Mucosa of rectum (tissue), 2 donors: ENCODE data around the gene FRMD4A.

ENCODE experiments used
- H3K27ac ChIP-seq, 2 donors: one replicate each; pipeline ENCODE4 v1.7.0; 2013; ENCODE audit warnings: inconsistent platforms in 2 of 2, low read depth in 2 of 2, low read length in 2 of 2
- H3K27me3 ChIP-seq, 2 donors: one replicate each; pipeline ENCODE4 v1.7.0; 2013; ENCODE audit warnings: low read length in 2 of 2; ENCODE audit not compliant: control insufficient read depth in 2 of 2, insufficient read depth in 2 of 2
- H3K36me3 ChIP-seq, 2 donors: one replicate each; pipeline ENCODE4 v1.7.0; 2013; ENCODE audit warnings: low read length in 2 of 2; ENCODE audit not compliant: control insufficient read depth in 2 of 2, insufficient read depth in 2 of 2
- H3K4me1 ChIP-seq, 2 donors: one replicate each; pipeline ENCODE4 v1.7.0; 2013; ENCODE audit warnings: low read length in 2 of 2, mild to moderate bottlenecking in 1 of 2; ENCODE audit not compliant: control insufficient read depth in 2 of 2, insufficient read depth in 2 of 2
- H3K4me3 ChIP-seq, 2 donors: one replicate each; pipeline ENCODE4 v1.7.0; 2013; ENCODE audit warnings: low read length in 2 of 2
- H3K9ac ChIP-seq, 2 donors: one replicate each; pipeline ENCODE4 v1.7.0; 2013; ENCODE audit warnings: low read length in 2 of 2, low read depth in 1 of 2, mild to moderate bottlenecking in 1 of 2
- H3K9me3 ChIP-seq, 2 donors: one replicate each; pipeline ENCODE4 v1.7.0; 2013; ENCODE audit warnings: low read length in 2 of 2; ENCODE audit not compliant: control insufficient read depth in 2 of 2
- donor health status: healthy.
- donor health status: Normal muscosa, but diverticular disease.

The FRMD4A gene

GRCh38 chr10:13989616-13990015, 341.1 kb downstream of the FRMD4A start:
- Histone ChIP-seq H3K9me3 (no peaks in the 10 kb centered on the region), H3K9ac (no peak overlapping the region), H3K36me3 (no peaks in the 10 kb centered on the region), H3K4me1 (no peaks in the 10 kb centered on the region), H3K4me3 (no peak overlapping the region), H3K27me3 (no peaks in the 10 kb centered on the region), H3K27ac (no peak overlapping the region)

DNA sequence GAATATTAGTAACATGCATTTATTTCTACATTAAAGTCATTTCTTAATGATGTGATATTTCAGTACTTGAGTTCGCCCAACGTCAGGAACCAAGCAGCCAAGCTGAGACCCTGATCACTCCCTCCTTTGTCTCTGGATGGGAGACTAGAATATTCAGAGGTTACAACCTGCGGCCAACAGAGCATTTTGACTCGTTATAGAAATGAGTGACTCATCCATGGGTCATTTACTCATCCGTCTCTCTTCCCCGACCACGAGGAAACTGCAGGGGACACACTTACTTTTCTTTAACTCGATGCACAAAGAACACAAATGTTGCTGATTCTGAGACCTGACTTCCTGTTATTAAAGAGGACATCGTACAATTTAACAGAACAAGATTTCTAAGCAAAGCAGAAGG, 343.3 kb downstream of the FRMD4A start:
- no peak overlapping the region for H3K27ac ChIP-seq
- no peaks in the 10 kb centered on the region for H3K27me3 ChIP-seq
- no peaks in the 10 kb centered on the region for H3K4me1 ChIP-seq
- H3K4me3 ChIP-seq, result no peak overlapping the region
- no peaks in the 10 kb centered on the region for H3K9me3 ChIP-seq
- H3K36me3 ChIP-seq, result no peaks in the 10 kb centered on the region
- H3K9ac ChIP-seq, result no peak overlapping the region

GRCh38 chr10:13984647-13985155, 346.0 kb downstream of the FRMD4A start:
- no peak overlapping the region for H3K9ac ChIP-seq
- no peaks in the 10 kb centered on the region for H3K36me3 ChIP-seq
- no peaks in the 10 kb centered on the region for H3K4me1 ChIP-seq

GRCh38 chr10:13983035-13983434, 347.7 kb downstream of the FRMD4A start:
- H3K27ac ChIP-seq, result no peak overlapping the region
- no peaks in the 10 kb centered on the region for H3K9me3 ChIP-seq
- no peak overlapping the region for H3K4me3 ChIP-seq
- no peaks in the 10 kb centered on the region for H3K36me3 ChIP-seq
- H3K9ac ChIP-seq, result no peak overlapping the region
- H3K27me3 ChIP-seq, result no peaks in the 10 kb centered on the region
- H3K4me1 ChIP-seq, result no peaks in the 10 kb centered on the region

More at GRCh38 chr10:13984647-13985155, 346.0 kb downstream of the FRMD4A start:
- Histone ChIP-seq H3K27ac (no peak overlapping the region), H3K27me3 (no peaks in the 10 kb centered on the region), H3K9me3 (no peaks in the 10 kb centered on the region), H3K4me3 (no peak overlapping the region)

GRCh38 chr10:13978533-13979115, 352.1 kb downstream of the FRMD4A start:
- Histone ChIP-seq H3K4me1 (no peaks in the 10 kb centered on the region), H3K9me3 (no peaks in the 10 kb centered on the region), H3K36me3 (no peaks in the 10 kb centered on the region), H3K27ac (no peak overlapping the region), H3K27me3 (no peaks in the 10 kb centered on the region), H3K9ac (no peak overlapping the region), H3K4me3 (no peak overlapping the region)

DNA sequence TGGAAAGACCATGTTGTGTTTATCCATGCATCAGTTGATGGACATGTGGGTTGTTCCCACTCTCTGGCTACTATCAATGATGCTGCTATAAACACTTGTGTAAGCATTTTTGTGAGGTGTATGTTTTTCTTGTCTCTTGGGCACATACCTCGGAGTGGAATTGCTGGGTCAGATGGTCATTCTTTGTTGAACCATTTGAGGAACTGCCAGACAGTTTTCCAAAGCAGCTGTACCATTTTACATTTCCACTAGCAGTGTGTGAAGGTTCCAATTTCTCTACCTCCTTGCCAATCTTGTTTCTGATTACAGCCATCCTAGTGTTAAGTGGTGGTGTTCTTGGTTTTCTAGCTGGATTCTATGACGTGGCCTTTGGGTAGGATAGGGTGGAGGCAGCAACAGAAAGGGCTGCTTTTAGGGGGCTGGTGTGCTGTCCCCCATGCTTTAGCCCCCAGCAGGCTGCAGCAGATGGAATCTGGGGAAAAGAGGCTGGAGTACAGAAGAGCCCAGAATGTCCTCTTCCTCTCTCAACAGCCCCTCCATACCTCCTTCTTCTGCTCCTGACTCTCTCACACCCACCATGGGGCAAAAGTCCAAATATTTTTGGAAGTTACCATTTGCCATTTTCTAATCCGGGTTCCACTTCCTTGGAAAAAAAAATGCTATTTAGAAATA, 352.7 kb downstream of the FRMD4A start:
- H3K9me3 ChIP-seq, result no peaks in the 10 kb centered on the region
- H3K9ac ChIP-seq, result no peak overlapping the region
- no peak overlapping the region for H3K4me3 ChIP-seq
- no peaks in the 10 kb centered on the region for H3K4me1 ChIP-seq
- no peak overlapping the region for H3K27ac ChIP-seq
- no peaks in the 10 kb centered on the region for H3K27me3 ChIP-seq
- H3K36me3 ChIP-seq, result no peaks in the 10 kb centered on the region

GRCh38 chr10:13973742-13974141, 357.0 kb downstream of the FRMD4A start:
- Histone ChIP-seq H3K4me3 (no peak overlapping the region), H3K36me3 (no peaks in the 10 kb centered on the region), H3K27ac (no peak overlapping the region), H3K9ac (no peak overlapping the region), H3K9me3 (no peaks in the 10 kb centered on the region), H3K27me3 (no peaks in the 10 kb centered on the region), H3K4me1 (no peaks in the 10 kb centered on the region)

DNA sequence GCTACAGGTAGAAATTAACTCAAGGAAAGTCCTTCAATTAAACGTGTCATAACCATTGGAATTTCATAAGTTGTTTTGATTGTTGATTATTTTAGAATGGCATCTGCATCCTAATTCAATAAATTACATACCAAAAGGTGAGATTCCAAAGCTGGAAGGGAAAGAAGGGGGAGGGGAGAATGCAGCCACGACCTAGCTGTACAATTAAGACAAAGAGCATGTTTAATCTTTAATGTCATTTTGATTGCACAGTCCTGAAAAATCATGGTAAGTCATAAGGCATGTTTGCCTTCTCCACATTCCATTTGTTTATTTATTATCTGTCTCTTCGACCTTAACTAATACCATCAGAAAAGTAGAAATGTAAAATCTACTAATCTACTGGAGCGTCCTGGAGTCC, 358.1 kb downstream of the FRMD4A start:
- no peaks in the 10 kb centered on the region for H3K4me1 ChIP-seq
- no peak overlapping the region for H3K9ac ChIP-seq
- no peak overlapping the region for H3K27ac ChIP-seq
- no peaks in the 10 kb centered on the region for H3K36me3 ChIP-seq
- no peak overlapping the region for H3K4me3 ChIP-seq
- H3K27me3 ChIP-seq, result no peaks in the 10 kb centered on the region
- no peaks in the 10 kb centered on the region for H3K9me3 ChIP-seq

GRCh38 chr10:13971601-13972475, 358.9 kb downstream of the FRMD4A start:
- Histone ChIP-seq H3K4me1 (no peaks in the 10 kb centered on the region), H3K27me3 (no peaks in the 10 kb centered on the region), H3K9me3 (no peaks in the 10 kb centered on the region), H3K4me3 (no peak overlapping the region), H3K9ac (no peak overlapping the region), H3K27ac (no peak overlapping the region), H3K36me3 (no peaks in the 10 kb centered on the region)

- H3K9me3 ChIP-seq, result no peaks in the 10 kb centered on the region
- no peak overlapping the region for H3K27ac ChIP-seq
- H3K36me3 ChIP-seq, result no peaks in the 10 kb centered on the region
- no peaks in the 10 kb centered on the region for H3K4me1 ChIP-seq
- no peak overlapping the region for H3K4me3 ChIP-seq
- no peaks in the 10 kb centered on the region for H3K27me3 ChIP-seq
- H3K9ac ChIP-seq, result no peak overlapping the region
Observed at GRCh38 chr10:13970957-13971353, 359.8 kb downstream of the FRMD4A start.
